GM18870 (cell line): ENCODE measurements around the gene WWC1.

Experiments used
- ATAC-seq: cut with Tn5 transposase; IDR thresholded peaks from one replicate; pipeline ENCODE4 v1.9.1; 2021; ENCODE audit warnings: moderate library complexity; ENCODE audit not compliant: unreplicated experiment

WWC1 gene

DNA sequence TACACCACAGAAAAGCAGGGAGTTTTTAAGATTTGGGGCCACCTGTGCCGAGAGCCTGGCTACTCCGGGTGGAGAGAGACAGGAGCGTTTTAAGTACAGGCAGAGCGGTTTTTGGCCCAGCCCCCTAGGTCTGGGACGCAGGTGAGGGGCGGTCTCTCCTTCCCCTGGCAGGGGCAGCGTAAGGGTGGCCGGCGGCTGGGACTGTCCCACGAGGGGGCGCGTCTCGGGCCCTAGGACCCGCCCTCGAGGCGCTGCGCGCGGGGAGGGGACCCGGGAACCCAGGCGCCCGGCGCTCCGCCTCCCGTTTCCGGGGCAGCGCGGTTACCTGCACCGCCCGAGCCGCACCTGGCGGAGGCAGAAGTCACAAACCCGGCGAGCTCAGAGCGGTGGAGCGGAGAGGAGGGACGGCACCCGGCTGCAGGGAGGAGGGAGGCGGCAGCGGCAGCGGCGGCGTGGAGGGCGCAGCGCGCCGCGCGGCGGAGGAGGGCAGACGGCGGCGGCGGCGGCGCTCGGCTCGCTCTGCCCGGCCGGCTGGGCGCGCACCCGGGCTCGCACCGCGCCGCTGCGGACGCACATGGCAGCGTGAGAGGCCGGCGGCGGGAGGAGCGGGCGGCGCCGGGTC, at the start of gene WWC1:
Gene WWC1 (plus strand): TSS at position 304 of the 622 bp plus-strand sequence. CDS start 508 bp downstream, outside the sequence.
- ATAC-seq: peak; percentile 45

DNA sequence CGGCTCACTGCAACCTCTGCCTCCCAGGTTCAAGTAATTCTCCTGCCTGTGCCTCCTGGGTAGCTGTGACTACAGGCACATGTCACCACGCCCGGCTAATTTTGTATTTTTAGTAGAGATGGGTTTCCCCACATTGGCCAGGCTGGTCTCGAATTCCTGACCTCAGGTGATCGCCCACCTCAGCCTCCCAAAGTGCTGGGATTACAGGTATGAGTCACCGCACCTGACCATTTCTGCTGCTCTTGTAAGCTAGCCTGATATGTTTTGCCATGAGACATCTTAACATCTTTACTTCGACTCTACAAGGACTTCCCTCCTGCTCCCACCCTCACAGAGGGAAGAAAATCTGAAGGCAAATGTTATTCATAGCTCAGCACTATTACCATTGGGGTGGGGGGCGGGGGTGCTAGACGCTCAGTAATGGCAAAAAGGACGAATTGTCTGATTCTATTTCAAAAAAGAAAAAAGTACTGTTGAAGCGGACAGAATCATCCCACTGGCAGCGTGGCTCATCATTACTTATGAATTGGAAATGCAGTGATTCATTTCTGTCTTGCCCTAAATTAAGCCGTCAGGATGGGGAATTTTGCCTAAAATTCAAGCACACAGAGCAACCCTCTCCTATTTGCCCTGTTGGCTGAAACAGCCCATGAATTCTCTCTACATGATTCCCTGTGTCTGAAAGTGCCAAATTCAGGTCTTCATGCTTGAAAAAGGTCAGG, 46.4 kb upstream of the WWC1 start:
- ATAC-seq: no peak

DNA sequence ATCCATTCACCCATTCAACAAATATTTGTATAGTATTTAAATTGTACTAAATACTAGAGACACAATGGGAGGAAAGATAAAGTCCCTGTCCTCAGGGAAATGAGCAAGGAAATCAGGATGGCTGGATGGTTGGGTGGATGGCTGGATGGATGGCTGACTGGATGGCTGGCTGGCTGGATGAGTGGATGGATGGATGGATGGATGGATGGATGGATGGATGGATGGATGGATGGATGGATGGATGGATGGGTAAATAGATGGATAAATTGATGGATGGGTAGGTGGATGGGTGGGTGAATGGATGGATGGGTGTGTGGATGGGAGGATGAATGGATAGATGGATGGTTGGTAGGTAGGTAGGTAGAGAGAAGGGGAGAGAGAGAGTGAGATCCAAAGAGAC, 41.5 kb upstream of the WWC1 start:
- no peak for ATAC-seq

DNA sequence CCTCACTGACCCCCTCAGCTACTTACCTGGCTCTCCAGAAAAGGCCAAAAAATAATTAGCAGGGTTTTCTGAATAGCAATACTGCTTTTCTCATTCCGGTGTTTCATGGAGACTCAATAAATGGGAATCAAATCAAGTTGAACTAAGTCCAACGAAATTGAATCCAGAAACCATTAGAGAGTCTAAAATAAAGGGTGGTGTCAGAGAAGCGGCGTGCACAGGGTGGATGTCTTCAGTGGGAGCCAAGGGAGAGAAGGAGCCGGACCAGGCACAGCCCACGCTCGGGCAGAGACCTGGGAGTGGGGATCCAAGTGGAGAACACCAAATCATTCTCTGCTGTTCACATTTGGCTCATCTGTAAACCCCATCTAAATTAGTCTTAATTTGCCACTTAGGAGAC, 40.2 kb upstream of the WWC1 start:
- no peak for ATAC-seq

DNA sequence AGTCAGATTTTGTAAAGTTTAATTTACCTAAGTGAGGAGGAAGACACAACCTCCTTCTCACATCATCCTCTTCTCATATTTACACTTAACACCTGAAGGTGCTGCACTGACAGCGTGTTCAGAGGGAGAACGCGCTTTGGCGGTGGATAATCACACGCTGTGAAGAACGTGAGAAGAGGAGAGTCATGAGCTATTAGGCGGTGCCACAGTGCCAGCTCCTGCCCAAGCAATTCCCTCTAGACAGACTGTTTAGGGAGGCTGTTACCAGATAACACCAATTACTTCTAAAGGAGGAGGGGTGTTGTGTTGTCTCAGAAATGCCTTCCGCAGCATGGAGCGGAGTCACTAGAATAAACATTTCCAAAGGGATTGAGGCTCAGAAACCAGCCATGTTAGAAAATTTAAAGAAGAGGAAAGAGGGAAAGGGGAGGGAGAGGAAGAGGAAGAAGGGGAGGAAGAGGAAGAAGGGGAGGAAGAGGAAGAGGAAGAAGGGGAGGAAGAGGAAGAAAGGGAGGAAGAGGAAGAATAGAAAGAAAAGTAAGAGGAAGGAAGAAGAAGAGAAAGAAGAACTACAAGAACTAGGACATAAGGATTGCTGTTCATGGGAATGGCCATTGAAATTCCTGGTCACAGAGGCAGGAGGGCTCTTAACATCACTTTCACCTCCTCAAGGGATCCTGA, 37.3 kb upstream of the WWC1 start:
- ATAC-seq: no peak

DNA sequence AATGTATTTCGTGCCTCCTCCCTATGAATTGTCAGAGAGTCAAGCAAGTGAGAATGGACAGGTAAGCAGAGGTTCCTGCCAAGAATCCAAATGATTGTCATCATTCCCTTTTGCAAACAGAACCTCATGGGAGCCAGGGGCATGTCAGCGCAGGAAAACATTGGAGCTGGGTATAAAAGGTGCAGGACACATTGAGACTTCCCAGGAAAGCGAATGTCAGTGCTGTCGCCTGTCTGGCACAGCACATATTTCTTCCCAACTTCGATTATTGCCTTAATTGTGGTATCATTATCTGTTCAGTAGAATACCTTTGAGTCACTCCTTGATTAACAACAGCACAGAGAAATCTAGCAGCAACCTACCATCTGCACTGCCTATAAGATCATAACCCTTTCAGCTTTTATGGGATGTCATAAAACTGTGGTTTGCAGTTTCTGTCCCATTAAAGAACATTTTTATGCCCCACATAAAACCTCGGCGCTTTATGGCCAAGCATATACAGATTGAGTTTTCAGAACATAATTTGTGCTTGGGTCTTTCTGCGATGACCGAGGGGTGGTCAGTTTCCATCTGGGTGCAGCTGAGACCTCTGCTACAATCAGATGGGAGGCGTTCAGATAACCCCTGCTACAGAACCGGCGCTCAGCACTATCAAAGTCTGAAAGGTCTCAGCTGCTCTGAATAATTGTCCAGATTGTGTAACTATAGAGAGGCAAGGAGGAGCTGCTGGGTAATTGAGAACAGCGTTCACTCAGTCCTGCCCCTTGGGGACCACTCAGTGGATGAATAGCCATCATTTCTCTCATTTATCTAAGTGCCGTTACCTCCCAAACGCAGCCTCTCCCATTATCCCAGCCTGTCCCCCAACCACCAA, 30.9 kb upstream of the WWC1 start:
- ATAC-seq: no peak

DNA sequence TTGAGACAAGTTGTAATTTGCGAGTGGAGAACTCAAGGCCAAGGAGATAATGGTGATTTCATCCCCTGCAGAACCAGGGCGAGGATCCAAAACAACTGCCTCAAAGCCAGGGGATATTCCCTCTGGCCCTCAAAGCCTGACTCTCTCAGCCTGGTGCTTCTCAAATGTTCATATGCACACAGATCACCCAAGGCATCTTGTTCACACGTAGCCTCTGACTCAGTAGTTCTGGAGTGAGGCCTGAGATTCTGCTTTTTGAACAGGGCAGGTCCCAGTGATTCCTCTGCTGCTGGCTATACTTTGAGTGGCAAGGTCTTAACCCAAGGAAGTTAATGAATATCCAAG, 30.2 kb upstream of the WWC1 start:
- ATAC-seq: no peak

DNA sequence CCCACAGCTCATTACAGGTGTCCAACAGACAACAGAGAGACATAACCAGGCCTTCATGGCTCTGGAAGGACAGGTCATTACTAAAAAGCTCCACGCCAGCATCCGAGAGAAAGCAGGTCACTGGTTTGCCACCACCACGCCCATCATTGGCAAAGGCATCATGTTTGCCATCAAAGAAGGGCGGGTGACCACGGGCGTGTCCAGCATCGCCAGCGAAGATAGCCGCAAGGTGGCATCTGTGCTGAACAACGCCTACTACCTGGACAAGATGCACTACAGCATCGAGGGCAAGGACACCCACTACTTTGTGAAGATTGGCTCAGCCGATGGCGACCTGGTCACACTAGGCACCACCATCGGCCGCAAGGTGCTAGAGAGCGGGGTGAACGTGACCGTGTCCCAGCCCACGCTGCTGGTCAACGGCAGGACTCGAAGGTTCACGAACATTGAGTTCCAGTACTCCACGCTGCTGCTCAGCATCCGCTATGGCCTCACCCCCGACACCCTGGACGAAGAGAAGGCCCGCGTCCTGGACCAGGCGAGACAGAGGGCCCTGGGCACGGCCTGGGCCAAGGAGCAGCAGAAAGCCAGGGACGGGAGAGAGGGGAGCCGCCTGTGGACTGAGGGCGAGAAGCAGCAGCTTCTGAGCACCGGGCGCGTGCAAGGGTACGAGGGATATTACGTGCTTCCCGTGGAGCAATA, 29.3 kb upstream of the WWC1 start:
- no peak for ATAC-seq

DNA sequence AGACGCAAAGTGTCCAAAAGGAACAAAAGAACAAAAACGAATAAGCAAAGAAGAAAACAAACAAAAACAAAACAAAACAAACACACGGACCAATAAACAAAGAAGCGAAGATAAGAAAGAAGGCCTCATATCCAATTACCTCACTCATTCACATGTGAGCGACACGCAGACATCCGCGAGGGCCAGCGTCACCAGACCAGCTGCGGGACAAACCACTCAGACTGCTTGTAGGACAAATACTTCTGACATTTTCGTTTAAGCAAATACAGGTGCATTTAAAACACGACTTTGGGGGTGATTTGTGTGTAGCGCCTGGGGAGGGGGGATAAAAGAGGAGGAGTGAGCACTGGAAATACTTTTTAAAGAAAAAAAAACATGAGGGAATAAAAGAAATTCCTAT, 28.3 kb upstream of the WWC1 start:
- no peak for ATAC-seq

DNA sequence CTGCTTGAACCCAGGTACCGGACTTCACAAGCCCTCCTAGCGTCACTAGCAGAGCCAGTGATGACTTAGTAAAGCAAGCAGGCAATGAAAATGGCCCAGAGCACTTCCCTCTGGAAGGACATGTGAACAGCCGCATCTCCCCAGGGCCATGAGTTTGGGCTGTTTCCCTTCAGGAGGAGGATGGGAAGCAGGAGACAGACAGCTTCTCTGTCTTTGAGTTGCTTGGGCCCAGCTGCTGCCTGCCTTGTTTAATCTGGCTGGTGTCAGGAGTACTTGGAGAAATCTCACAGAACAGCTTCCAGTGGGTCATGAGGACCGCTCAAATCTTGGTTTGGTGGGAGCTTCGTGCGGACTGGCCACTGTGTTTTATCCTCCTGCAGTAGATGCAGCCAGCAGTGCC, 25.4 kb upstream of the WWC1 start:
- no peak for ATAC-seq

DNA sequence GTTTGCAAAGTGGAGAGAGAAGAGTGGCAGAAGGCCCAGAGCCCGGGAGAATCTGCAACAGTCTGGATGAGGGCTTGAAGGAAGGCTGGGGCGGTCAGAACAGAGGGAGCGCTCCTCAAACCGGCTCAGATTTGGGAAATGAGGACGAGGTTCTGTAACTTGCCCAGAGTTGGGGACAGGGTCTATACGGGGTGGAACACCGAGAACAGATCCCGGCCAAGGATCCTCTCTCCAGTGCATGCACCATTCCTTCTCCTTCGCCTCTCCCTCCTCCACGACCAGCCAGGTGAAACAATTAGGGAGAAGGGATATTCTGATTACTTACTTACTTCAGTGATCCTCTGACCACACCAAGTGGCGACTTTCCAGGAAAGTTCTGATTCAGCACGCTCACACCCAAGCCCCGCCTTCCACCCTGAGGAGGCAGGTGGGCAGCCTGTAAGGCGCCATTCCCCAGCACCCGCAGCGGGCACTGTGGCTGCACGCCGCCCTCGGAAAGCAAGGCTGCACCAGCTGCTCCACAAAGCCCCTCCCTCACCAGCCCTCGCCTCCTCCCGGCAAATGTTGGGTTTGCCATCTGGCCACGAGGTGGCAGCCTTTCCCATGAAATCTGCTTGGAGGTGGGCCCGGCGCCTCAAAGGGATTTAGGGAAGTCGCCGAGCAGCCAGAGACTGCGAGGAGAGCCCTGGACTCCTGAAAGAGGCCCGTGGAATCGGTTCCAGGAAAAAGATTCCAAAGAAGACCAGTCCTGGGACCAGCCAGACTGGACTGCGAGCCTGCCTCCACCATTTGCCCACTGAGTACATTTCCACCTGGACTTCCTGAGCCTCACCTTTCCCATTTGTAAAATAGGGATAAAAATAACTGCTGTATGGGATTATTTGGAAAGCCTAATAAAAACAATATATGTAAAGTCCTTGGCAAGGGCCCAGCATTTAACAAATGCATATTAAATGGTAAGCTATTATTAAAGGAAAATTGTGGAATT, 22.2 kb upstream of the WWC1 start:
- ATAC-seq: peak; percentile 74

DNA sequence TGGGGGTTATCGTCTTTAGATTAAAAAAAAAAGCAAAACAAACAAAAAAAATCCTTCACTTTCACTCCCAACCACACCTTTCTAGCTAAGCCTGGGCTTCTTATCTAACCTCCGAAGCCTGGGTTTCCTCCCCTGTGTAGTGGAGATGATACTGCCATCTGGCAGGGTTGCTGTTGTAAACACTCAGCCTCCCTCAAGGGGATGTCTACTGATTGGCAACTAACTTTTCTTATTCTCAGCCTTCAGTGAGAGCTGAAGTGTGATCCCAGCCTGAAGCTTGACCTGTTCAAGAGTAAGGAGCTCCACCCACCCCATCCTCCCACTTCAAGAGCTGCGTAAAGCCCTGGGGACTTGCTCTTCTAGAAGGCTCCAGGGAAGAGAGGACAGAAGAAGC, 21.5 kb upstream of the WWC1 start:
- ATAC-seq: no peak

DNA sequence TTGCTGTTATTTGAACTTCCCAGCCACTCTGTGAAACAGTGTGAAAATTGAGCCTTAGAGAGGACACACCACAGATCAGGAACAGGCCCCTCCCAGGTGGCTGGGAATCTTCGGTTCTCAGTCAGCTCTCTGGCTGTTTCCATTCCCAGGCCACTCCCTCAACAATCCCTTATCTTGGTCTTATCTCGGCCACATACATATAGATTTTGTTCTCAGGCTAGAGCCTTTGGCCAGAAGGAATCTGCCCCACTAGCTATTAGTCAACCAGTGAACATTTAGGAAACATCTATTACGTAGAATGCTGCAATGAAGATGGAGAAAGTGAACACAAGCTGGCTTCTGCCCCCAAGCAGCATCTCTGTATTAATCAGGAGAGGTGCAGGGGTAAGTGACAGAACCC, 21.0 kb upstream of the WWC1 start:
- no peak for ATAC-seq

DNA sequence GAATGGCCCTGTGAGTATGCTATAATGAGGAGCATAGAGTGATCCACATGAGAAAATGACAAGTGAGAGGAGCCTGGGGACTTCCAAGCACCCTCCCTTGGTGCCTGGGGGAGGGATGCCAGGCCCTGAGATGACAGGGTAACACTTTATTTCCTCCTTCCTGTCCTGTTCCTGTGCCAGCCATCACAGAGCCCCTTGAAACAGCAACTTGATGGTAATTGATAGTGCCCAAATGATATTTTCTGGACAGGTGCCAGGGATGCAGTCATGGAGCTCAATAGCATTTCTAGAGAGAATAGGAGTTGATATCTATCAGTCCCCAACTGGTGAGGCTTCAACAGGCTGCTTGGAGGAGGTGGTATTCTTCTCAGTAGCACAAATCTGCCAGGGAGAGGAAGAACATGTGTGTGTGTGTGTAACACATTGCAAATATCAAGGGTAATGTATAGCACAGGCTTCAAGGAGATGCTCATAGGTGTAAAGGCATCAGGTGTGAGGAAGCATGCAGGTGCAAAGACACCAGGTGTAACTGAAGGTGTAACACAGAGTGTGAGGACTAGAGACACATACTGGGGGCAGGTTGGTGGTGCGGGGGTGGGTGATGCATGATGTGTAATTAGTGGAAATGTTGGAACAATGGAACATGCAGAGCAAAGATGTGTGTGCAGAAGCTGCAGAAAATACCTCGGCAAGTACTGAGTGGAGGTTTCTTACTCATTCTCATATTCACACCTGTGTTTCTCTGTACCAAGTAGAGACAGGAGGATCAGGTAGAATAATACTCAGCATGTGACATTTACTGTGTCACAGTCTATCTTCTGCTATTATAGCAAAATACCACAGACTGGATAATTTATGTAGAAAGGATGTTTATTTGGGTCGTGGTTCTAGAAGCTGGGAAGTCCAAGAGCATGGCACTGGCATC, 18.1 kb upstream of the WWC1 start:
- no peak for ATAC-seq

DNA sequence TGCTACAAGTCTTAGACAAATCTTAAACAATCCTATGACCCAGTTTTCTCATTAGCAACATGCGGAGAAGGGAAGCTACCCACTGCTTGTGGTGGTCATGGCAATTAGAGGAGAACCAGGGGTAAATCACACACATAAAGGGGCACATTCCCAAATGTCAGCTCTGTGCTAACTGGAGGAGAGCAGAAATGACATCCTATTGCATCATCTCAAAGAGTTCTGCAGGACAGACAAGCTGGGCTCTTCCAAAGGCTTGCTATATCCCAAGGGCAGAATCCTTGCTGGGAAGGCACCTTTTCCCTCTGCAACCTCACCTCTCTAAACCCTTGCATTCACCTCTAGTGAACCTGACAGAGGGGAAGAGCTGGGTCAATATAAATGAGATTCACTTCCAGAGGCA, 17.0 kb upstream of the WWC1 start:
- no peak for ATAC-seq

DNA sequence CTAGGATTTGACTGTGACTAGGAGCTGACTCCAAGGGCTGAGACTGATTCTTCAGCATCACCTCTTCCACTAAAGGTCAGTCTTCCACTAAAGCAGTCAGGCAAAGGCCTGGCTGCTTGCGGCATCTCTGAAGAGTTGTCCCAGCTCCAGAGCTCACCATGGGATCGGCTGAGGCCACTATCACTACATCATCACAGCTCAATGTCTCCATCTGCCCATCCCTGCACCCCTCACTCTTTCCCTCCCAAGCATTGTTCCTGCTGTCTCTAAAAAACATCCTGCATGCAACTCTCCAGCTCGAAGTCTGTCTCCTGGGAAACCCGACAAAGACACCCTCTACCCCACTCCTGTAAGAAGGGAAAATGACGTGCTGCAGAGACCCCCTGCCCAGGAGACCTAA, 15.5 kb upstream of the WWC1 start:
- no peak for ATAC-seq

DNA sequence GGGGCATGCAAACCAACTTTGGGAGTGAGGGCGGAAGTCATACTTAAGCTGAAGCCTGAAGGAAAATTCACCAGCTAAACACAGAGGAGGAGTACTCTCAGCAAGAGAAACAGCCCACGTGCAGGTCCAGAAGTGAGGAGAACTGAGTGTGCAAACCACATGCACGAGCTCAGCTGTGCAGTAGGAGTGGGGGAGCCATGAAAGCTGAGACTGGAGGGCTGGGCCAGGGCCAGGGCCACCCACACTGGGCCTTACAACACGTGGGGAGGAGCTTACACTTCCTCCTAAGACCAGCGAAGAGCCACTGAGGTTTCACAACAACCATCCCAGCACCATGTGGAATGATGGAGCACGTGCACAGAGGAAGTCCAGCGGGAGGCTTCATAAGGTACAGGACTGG, 9.3 kb upstream of the WWC1 start:
- no peak for ATAC-seq

DNA sequence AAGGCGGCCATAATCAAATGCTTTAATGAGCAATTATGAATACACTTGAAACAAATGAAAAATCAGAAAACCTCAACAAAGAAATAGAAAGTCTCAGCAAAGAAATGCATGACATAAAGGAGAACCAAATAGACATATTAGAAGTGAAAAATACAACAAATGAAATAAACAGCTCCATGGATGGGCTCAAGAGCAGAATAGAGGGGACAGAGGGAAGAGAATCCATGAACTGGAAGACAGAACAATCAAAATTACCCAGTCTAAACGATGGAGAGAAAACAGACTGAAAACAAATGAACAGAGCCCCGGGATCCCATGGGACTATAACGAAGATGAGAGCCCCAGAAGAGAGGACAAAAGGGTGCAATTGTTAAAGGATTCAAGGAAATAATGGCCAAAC, 6.6 kb upstream of the WWC1 start:
- no peak for ATAC-seq

DNA sequence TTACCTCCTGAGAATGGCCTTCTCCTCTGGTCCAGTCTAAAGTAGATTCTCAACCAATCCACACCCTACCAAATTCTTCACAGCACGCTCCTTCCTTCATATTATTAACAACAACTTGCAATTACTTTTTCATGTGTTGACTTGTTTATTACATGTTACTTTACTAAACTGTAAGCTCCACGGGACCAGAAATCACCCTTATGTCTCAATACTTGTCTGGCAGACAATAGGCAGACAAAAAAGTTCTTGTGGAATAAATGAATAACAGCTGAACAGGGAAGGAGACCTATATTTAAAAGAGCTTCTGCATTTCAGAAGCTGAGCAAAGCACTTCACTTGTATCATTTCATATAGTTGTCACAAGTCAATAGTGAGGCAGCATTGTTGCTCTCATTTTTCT, 5.7 kb upstream of the WWC1 start:
- ATAC-seq: no peak
